NCI-H146 treated with DMSO at 0.1 percent for 48 hours (cell line): ENCODE measurements around the gene ATG7.
"Not testable (repeated sequence)": the region's sequence is repeated elsewhere in the genome, so short reads cannot be mapped to it uniquely, and the experiment has no call there.

ENCODE experiments used
- DNase-seq: peaks from one replicate; lab custom pipeline; 2025; ENCODE audit not compliant: unreplicated experiment; lab: John Stamatoyannopoulos, UW

ATG7 gene

GRCh38 chr3:11581237-11582190 is 309.3 kb downstream of the ATG7 start:
- no peak for DNase-seq

- DNase-seq = no peak
These were observed 310.2 kb downstream of the ATG7 start for GRCh38 chr3:11582191-11582968.

- DNase-seq = no peak
These were observed 311.0 kb downstream of the ATG7 start for GRCh38 chr3:11583235-11583634.

- no peak for DNase-seq
These were observed 311.4 kb downstream of the ATG7 start for GRCh38 chr3:11583638-11584046.

DNA sequence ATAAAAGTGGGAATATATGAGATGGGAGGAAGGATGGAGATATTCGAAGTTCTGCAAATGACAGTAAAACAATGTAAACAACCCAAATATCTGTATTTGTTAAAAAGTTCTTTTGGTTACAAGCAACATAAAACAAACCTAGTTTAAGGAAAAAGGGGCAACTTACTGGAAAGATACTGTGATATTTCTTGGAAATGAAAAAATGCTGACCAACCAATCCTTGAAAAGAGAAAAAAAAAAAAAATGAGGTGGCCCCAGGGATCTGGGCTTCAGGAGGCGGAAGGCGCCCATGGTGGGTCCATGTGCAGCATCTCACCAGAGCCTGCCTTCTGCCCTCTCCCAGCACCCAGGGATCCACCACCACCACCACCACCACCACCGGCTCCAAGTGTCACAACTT is 312.4 kb downstream of the ATG7 start:
- DNase-seq = no peak

DNA sequence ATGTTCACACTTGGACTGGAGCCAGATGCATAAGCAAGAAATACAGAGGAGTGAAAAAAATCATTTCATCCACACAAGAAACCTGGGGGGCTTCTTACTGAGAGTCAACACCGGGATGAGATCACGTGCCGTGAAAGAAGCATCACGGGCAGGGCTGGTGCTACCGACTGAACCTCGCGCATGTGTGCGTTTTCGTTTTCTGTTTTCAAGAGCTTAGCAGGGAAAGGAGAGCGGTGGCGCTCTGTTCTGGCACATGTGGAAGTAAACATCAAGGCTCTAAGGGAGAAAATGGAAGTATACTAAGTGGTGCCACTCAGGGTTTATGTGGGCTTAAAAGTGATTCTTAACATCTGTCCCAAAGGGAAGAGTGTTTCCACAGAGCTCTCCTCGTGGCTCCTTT is 315.6 kb downstream of the ATG7 start:
- DNase-seq = no peak

DNA sequence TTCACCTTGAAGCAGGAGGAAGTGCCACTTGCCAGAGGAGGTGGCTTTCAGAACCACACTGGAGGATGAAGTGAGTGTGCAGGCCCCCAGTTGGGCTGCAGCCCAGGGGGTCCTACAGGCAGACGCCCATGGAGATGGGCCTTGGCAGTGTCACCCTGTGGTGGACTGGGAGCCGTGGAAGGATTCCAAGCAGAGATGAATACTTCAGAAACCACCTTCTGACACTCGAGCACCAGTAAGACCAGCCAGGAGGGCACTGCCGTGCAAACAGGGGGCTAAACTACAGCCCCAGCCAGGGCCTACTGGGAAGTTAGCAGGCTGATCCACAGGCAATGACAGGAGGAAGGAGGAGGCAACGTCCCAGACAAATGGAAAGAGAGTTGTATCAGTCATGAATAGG is 316.1 kb downstream of the ATG7 start:
- DNase-seq = no peak

GRCh38 chr3:11588755-11589154 is 316.6 kb downstream of the ATG7 start:
- no peak for DNase-seq

DNA sequence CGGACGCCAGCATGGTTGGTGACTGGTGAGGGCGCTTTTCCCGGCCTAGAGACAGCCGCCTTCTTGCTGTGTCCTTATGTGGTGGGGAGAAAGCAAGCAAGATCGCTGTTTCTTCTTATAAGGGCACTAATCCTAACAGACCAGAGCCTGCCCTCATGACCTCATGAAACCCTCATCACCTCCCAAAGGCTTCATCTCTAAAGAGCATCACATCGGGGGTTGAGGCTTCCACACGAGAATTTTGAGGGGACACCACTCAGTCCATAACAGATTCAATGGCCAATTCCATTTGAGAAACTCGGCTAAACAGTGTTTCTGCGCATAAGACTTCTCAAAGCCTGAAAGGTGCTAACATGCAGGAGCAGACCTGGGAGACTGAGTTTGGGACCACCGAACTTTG is 317.5 kb downstream of the ATG7 start:
- no peak for DNase-seq

- no peak for DNase-seq
These were observed 318.8 kb downstream of the ATG7 start for GRCh38 chr3:11591002-11591355.

- DNase-seq = no peak
These were observed 319.4 kb downstream of the ATG7 start for GRCh38 chr3:11591391-11592282.

DNA sequence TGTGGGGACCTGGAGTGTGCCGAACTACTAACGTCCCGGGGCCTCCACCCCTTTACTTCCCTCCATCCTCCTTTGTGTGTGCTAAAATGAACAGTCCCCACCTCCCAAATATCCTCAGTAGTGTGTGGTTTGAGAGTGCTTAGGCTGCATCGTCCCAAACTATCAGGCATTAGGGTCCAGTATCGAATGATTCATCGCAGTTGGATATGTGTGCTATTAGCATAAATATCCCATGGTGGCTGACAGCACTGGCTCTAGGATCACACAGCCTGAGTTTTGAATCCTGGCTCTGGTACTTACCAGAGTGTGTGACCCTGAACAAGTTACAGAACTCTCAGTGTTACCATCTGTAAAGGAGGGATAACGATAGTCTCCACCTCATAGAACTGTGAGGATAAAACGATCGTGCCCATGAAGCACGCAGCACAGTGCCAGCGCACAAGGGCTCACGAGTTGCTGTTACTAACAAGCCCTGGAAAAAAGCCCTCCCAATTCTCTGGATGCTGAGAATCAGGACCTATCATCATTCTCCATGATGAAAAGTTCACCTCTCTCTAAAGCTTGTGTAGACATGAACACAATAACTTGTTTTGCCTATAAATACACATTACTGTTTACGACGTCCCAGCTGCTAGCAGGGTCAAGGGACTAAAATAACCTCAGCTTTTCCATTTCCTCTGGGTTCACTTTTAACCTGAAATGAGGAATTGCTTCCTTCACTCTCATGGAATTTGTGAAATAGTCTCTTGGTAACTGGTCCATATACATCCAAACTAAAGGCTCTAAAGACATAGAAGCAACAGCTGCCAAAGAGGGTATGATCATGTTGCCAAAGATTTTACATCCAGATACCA is 320.5 kb downstream of the ATG7 start:
- DNase-seq = no peak

GRCh38 chr3:11593318-11594034 is 321.3 kb downstream of the ATG7 start:
- no peak for DNase-seq

- DNase-seq = not testable (repeated sequence)
These were observed 322.8 kb downstream of the ATG7 start for GRCh38 chr3:11595024-11595423.

DNA sequence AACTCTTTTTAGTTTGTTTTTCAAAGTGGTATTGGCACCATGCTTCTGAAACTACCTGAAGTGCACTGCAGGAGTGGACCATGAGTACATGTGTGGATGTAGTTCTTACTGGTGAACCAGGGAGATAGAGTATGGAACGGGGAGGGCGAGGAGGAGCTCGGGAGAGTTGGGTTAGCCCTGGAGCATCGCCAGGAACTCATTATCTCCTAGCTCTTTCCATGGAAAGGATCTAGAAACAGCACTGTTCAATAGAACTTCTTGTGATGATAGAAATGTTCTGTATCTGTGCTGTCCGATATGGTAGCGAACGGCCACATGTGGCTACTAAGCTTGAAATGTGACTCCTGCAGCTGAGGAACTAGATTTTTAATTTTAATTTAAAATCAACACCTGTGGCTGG is 324.2 kb downstream of the ATG7 start:
- DNase-seq = no peak

GRCh38 chr3:11600501-11601282 is 328.5 kb downstream of the ATG7 start:
- no peak for DNase-seq

DNA sequence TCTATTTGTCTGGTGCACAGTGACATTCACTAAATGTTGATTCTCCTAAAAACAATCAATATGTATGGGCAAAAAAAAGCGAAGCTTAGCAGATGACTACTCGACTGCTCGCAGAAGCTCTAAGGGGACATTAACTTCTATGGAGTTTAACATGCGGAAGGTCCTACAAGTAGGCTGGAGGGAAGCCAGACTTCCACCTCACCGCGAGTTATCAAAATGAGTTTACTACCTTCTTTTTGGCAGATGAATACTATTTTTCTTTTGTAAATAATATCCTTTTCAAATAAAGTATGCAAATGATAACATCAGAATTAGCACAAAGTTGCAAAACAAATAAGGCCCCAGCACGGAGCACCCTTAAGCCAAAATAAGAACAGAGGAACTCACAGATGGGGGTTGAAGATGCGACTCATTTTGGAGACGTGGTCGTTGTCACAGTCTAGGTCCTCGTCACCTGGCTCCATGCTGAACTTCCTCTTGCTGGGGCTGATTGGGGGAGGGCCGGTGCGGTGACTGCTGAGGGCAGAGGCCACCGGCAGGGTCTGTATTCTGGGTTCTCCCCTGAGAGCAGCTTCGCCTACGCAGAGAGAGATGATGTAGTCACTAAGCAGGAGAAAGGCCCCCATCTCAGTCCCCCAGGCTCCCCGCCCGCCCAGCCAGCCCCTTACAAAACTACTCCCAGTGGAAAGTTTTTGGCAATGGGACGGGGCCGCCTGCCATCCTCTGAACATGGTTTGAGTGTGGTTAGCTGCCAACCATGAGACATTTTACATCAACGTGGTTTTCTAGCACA is 329.4 kb downstream of the ATG7 start:
- no peak for DNase-seq

DNA sequence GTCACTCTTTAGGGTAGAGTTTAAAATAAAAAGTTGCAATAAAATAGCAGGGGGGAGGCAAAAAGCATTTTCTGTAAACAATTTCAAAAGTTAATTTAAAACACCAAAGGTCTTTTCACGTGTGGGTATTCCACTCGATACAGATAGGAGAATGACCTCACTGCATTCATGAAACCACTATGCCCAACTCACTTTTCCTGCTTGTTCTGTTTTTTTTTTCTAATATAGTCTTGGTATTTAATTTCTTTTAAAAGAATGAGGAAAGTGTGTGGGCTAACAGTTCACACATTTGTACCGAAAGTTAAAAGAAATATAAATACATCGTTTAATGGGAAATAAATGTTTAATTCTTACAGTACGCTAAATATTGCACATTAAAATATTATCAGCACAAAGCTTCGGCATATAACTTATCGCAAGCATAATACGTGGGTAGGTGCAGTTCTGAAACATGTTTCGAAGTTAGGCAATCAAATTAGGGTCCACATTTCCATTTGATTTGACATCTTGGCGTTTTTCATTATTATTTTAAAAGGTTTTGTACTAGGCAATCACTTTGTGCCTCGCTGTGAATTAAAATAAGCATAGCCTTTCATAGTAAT is 330.1 kb downstream of the ATG7 start:
- DNase-seq = no peak
